Measurements from ENCODE around the gene PAK6. TPM values are rescaled to one million over a fixed set of nuclear protein-coding genes. Genes with fewer than 3 reads are reported as not detected.

Gene PAK6
- total and polyA plus RNA-seq, 9 of the 15 experiments (the other 6 are each of a cell fraction or from before 2014, with no cell fraction given), result 0.03 to 0.74 (median 0.16) TPM; not detected in 2

DNA sequence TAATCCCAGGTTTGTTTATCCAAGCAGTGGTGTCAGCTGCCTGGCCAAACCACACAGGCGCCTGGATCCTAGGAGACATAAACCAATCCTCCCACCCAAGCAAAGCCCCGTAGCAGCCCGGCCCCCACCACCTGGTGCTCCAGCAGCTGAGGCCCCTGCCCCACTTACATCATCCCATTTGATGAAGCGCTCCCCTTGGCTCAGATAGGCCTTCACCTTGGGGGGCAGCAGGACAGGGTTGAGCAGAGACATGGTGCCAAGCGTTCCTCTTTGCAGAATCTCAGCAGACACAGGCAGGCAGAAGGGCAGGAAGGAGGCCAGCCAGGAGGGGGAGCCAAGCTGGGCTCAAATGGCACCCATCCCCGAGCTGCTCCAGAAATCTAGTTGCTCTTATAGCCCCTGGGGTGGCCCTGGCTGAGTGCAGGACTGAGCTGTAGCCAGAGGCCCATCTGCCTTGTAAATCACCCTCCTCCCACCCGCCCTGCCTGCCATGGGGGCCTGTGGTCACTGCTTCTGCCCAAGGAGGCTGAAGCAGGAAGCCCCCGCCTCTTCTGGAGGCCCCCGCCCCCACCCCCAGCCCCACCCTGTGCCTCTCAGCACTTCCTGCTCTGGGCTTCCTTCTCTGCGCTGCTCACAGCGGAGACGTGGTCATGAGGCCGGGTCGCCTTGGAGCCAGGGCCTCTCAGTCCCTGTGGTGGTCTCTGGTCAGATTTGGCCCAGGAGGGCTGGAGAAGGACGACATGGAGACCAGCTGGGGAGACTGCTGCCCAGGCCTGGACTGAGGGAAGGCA lies 68.8 kb downstream of the PAK6 start, which contains the start of gene PLCB2:
PLCB2 (minus strand) TSS at position 515 of the 791 bp plus-strand sequence; CDS start at position 252, 263 bp downstream.
- FAIRE-seq, result no peak
- in situ Hi-C loops (cut with MboI), result no loop called here
- TF ChIP-seq, protein P1, sequence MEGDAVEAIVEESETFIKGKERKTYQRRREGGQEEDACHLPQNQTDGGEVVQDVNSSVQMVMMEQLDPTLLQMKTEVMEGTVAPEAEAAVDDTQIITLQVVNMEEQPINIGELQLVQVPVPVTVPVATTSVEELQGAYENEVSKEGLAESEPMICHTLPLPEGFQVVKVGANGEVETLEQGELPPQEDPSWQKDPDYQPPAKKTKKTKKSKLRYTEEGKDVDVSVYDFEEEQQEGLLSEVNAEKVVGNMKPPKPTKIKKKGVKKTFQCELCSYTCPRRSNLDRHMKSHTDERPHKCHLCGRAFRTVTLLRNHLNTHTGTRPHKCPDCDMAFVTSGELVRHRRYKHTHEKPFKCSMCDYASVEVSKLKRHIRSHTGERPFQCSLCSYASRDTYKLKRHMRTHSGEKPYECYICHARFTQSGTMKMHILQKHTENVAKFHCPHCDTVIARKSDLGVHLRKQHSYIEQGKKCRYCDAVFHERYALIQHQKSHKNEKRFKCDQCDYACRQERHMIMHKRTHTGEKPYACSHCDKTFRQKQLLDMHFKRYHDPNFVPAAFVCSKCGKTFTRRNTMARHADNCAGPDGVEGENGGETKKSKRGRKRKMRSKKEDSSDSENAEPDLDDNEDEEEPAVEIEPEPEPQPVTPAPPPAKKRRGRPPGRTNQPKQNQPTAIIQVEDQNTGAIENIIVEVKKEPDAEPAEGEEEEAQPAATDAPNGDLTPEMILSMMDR (IDR thresholded peaks at IDR 0.05 in 2 of 3, conservative IDR thresholded peaks at IDR 0.05 in 1 of 3; ENCODE audit: insufficient read depth in 2 of 3, low read depth in 1 of 3, low read length in 3 of 3), result peak; percentile 39 to 52 (median 40); a peak in 5 of 6 replicates
- TF ChIP-seq, protein P2, sequence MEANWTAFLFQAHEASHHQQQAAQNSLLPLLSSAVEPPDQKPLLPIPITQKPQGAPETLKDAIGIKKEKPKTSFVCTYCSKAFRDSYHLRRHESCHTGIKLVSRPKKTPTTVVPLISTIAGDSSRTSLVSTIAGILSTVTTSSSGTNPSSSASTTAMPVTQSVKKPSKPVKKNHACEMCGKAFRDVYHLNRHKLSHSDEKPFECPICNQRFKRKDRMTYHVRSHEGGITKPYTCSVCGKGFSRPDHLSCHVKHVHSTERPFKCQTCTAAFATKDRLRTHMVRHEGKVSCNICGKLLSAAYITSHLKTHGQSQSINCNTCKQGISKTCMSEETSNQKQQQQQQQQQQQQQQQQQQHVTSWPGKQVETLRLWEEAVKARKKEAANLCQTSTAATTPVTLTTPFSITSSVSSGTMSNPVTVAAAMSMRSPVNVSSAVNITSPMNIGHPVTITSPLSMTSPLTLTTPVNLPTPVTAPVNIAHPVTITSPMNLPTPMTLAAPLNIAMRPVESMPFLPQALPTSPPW (CRISPR knock-in tag; IDR thresholded peaks at IDR 0.05), result peak; percentile 91
- TF ChIP-seq, protein P3, sequence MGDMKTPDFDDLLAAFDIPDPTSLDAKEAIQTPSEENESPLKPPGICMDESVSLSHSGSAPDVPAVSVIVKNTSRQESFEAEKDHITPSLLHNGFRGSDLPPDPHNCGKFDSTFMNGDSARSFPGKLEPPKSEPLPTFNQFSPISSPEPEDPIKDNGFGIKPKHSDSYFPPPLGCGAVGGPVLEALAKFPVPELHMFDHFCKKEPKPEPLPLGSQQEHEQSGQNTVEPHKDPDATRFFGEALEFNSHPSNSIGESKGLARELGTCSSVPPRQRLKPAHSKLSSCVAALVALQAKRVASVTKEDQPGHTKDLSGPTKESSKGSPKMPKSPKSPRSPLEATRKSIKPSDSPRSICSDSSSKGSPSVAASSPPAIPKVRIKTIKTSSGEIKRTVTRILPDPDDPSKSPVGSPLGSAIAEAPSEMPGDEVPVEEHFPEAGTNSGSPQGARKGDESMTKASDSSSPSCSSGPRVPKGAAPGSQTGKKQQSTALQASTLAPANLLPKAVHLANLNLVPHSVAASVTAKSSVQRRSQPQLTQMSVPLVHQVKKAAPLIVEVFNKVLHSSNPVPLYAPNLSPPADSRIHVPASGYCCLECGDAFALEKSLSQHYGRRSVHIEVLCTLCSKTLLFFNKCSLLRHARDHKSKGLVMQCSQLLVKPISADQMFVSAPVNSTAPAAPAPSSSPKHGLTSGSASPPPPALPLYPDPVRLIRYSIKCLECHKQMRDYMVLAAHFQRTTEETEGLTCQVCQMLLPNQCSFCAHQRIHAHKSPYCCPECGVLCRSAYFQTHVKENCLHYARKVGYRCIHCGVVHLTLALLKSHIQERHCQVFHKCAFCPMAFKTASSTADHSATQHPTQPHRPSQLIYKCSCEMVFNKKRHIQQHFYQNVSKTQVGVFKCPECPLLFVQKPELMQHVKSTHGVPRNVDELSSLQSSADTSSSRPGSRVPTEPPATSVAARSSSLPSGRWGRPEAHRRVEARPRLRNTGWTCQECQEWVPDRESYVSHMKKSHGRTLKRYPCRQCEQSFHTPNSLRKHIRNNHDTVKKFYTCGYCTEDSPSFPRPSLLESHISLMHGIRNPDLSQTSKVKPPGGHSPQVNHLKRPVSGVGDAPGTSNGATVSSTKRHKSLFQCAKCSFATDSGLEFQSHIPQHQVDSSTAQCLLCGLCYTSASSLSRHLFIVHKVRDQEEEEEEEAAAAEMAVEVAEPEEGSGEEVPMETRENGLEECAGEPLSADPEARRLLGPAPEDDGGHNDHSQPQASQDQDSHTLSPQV (IDR thresholded peaks at IDR 0.05), result 0 out of 2 replicates have a peak, but pooled peaks have one; percentile 27
- TF ChIP-seq SIN3A (IDR thresholded peaks at IDR 0.05; ENCODE audit: borderline replicate concordance in 2 of 2, control insufficient read depth in 1 of 2, low read depth in 2 of 2, low read length in 2 of 2) (no peak), CTBP1 (IDR thresholded peaks at IDR 0.05; ENCODE audit: borderline replicate concordance) (peak; percentile 20; the same call in 1 of the 2 replicates), ZFX (CRISPR knock-in tag; IDR thresholded peaks at IDR 0.05) (peak; percentile 48; the same call in 1 of the 2 replicates), NELFE (IDR thresholded peaks at IDR 0.05; ENCODE audit: insufficient read depth, insufficient read length) (no peak), SMAD4 (CRISPR knock-in tag; conservative IDR thresholded peaks at IDR 0.05) (peak; percentile 33; the same call in 1 of the 2 replicates), CBFA2T2 (conservative IDR thresholded peaks at IDR 0.05) (no peak), ETV6 (IDR thresholded peaks at IDR 0.05; ENCODE audit: borderline replicate concordance in 1 of 2, low read depth in 2 of 2, low read length in 1 of 2) (no peak), ETV6 (CRISPR knock-in tag; IDR thresholded peaks at IDR 0.05; ENCODE audit: borderline replicate concordance) (no peak), ELF1 (tag; IDR thresholded peaks at IDR 0.05) (peak; percentile 70)

More for the DNA sequence above, 68.8 kb downstream of the PAK6 start, which contains the start of gene PLCB2:
- peak within 1 kb of the TSS; percentile 13 to 86; a peak in 3 of 4 replicates for H3K9ac ChIP-seq (ENCODE audit: insufficient read depth in 1 of 2, low read depth in 2 of 2, low read length in 2 of 2)
- peak within 1 kb of the TSS; percentile 67 for H3K4me2 ChIP-seq (ENCODE audit: insufficient read depth, low read length)
- no peaks in the 10 kb centered on the region for H3K36me3 ChIP-seq (ENCODE audit: control insufficient read depth, insufficient read depth, low read length)
- H3K9me1 ChIP-seq (ENCODE audit: control insufficient read depth, insufficient read depth, low read length), result no peaks in the 10 kb centered on the region
- POLR2A ChIA-PET, result interaction anchor here (0.6 to 1.8 kb wide), 4 partner anchors 23 to 524 kb away, joined by 3 to 4 read pairs (median 4); no protein-coding TSS in a partner anchor
- no peaks in the 10 kb centered on the region for H4K20me1 ChIP-seq (replicated peaks; ENCODE audit: control insufficient read depth, insufficient read depth, low read length)
- peaks cover 0 to 13% of the 10 kb centered on the region in 2 experiments; a peak in 2 of 5 replicates for H3K27me3 ChIP-seq (ENCODE audit: control insufficient read depth in 2 of 2, insufficient read depth in 2 of 2, low read length in 2 of 2)
- CTCF ChIA-PET (ENCODE audit: low intra/inter-chr PET ratio), result interaction anchor here (5.2 kb wide), 1 partner anchor 27 kb away, joined by 87 read pairs; the partner anchor contains the start of gene ANKRD63
- no TSS peak for BruUV-seq (replicated peaks)
- intact Hi-C loops (cut with micrococcal nuclease), result no loop called here
- no peak within 1 kb of the TSS for H3K4me3 ChIP-seq
- ATAC-seq (peak; percentile 69), DNase-seq (ENCODE audit: extremely low read depth in 1 of 4, low spot score in 3 of 4) (peak; percentile 46 to 55 (median 52))
- H3K79me2 ChIP-seq (ENCODE audit: control insufficient read depth, insufficient read depth, low read length), result no peaks in the 10 kb centered on the region
- H2AFZ ChIP-seq (ENCODE audit: low read depth, low read length), result peak within 1 kb of the TSS; percentile 84
- WGBS (ENCODE audit: insufficient coverage, low coverage, missing lambda C conversion rate), result 43% methylated on average over 9 of the region's 15 CpGs
- peak within 1 kb of the TSS; percentile 66 for H3K27ac ChIP-seq (ENCODE audit: extremely low read depth, low read depth, low read length)
- no peaks in the 10 kb centered on the region for H3K9me3 ChIP-seq (replicated peaks; ENCODE audit: control insufficient read depth, insufficient read depth, low read depth, low read length)
- peaks cover 22 to 36% of the 10 kb centered on the region in 2 experiments for H3K4me1 ChIP-seq (replicated peaks in 1 of 2; ENCODE audit: control insufficient read depth in 2 of 2, insufficient read depth in 2 of 2, low read length in 2 of 2)

Measured in K562 (cell line).